Stimulated activated CD4-positive, alpha-beta T cell treated with anti-CD3 and anti-CD28 coated beads, Interleukin-4, amount 100 ng/mL, for 1 hour (primary cell): ENCODE data around the gene UBR3.

ENCODE experiments used
- DNase-seq: peaks from one replicate; pipeline ENCODE4 v3.0.0-alpha.2; 2020

Gene UBR3

GRCh38 chr2:170063456-170064235 is 236.4 kb downstream of the UBR3 start:
- no peak for DNase-seq

GRCh38 chr2:170070778-170071177 is 243.5 kb downstream of the UBR3 start:
- no peak for DNase-seq

- no peak for DNase-seq
Measured at GRCh38 chr2:170073288-170073687, 246.0 kb downstream of the UBR3 start.

- no peak for DNase-seq
Measured at GRCh38 chr2:170076189-170076588, 248.9 kb downstream of the UBR3 start.

GRCh38 chr2:170077830-170078569 is 250.7 kb downstream of the UBR3 start:
- DNase-seq = no peak

GRCh38 chr2:170084820-170085491 is 257.7 kb downstream of the UBR3 start:
- DNase-seq = no peak

- DNase-seq = no peak
Measured at GRCh38 chr2:170086117-170086688, 258.9 kb downstream of the UBR3 start.

GRCh38 chr2:170086751-170087412 is 259.6 kb downstream of the UBR3 start:
- no peak for DNase-seq

GRCh38 chr2:170087413-170087793 is 260.1 kb downstream of the UBR3 start:
- no peak for DNase-seq

GRCh38 chr2:170088776-170089175 is 261.5 kb downstream of the UBR3 start:
- no peak for DNase-seq

GRCh38 chr2:170090229-170090628 is 263.0 kb downstream of the UBR3 start:
- DNase-seq = no peak

- no peak for DNase-seq
Measured at GRCh38 chr2:170091436-170091835, 264.2 kb downstream of the UBR3 start.

- no peak for DNase-seq
Measured at GRCh38 chr2:170092436-170093060, 265.3 kb downstream of the UBR3 start.

GRCh38 chr2:170095380-170095779 is 268.1 kb downstream of the UBR3 start:
- no peak for DNase-seq

GRCh38 chr2:170098626-170099312 is 271.5 kb downstream of the UBR3 start:
- DNase-seq = no peak

GRCh38 chr2:170101789-170102188 is 274.5 kb downstream of the UBR3 start:
- DNase-seq = no peak

- DNase-seq = no peak
Measured at GRCh38 chr2:170106102-170106840, 279.0 kb downstream of the UBR3 start.

- no peak for DNase-seq
Measured at GRCh38 chr2:170113168-170113894, 286.1 kb downstream of the UBR3 start.

- DNase-seq = no peak
Measured at GRCh38 chr2:170115501-170116229, 288.4 kb downstream of the UBR3 start.

- no peak for DNase-seq
Measured at GRCh38 chr2:170118641-170119040, 291.4 kb downstream of the UBR3 start.
